ENCODE data around the gene KLF2.

Gene KLF2

GRCh38 chr19:16325641-16326400 lies 1.2 kb downstream of the KLF2 start:
- H3K4me2 ChIP-seq (ENCODE audit: low read length), result peak overlapping the region; percentile 64
- H2BK120ac ChIP-seq (ENCODE audit: low read depth, low read length), result no peak overlapping the region
- no peak overlapping the region for H4K8ac ChIP-seq (ENCODE audit: low read depth, low read length)
- H2BK15ac ChIP-seq (replicated peaks; ENCODE audit: low read depth), result no peak overlapping the region
- H3K4ac ChIP-seq (ENCODE audit: low read depth, low read length), result no peak overlapping the region
- H3K23ac ChIP-seq (ENCODE audit: low read length), result no peak overlapping the region
- H4K5ac ChIP-seq (ENCODE audit: low read length), result no peak overlapping the region
- no peak overlapping the region for H3K18ac ChIP-seq (ENCODE audit: low read length)
- no peak overlapping the region for H2AK5ac ChIP-seq (ENCODE audit: low read length)
- H3K36me3 ChIP-seq (ENCODE audit: control insufficient read depth, insufficient read depth, low read length), result no peaks in the 10 kb centered on the region
- peak; percentile 75 for DNase-seq
- WGBS (ENCODE audit: extremely low coverage, insufficient coverage, low lambda C conversion rate), result no CpG with 5 or more reads among the region's 82 CpGs
- no peaks in the 10 kb centered on the region for H3K4me1 ChIP-seq (ENCODE audit: control insufficient read depth, low read depth, low read length)
- peak overlapping the region; percentile 28 for H3K9ac ChIP-seq (ENCODE audit: low read length)
- no peak overlapping the region for H3K27ac ChIP-seq (ENCODE audit: low read depth, low read length)
- H3K79me2 ChIP-seq (ENCODE audit: control insufficient read depth, insufficient read depth, low read length), result no peaks in the 10 kb centered on the region
- peaks cover 37% of the 10 kb centered on the region for H3K27me3 ChIP-seq (ENCODE audit: insufficient read depth, low read length, poor library complexity)
- no peak overlapping the region for H2BK5ac ChIP-seq (ENCODE audit: low read length)
- no peak overlapping the region for H3K56ac ChIP-seq (ENCODE audit: low read length)
- H3K79me1 ChIP-seq (ENCODE audit: low read length), result no peaks in the 10 kb centered on the region
- H3K4me3 ChIP-seq (ENCODE audit: low read length), result peak overlapping the region; percentile 20

GRCh38 chr19:16326401-16327168 lies 2.0 kb downstream of the KLF2 start:
- Histone ChIP-seq H3K4ac (ENCODE audit: low read depth, low read length) (no peak overlapping the region), H2BK5ac (ENCODE audit: low read length) (no peak overlapping the region), H3K23ac (ENCODE audit: low read length) (no peak overlapping the region), H3K4me3 (ENCODE audit: low read length) (peak overlapping the region; percentile 26), H3K56ac (ENCODE audit: low read length) (no peak overlapping the region), H3K4me2 (ENCODE audit: low read length) (peak overlapping the region; percentile 64), H3K79me1 (ENCODE audit: low read length) (no peaks in the 10 kb centered on the region), H4K8ac (ENCODE audit: low read depth, low read length) (no peak overlapping the region), H2BK15ac (replicated peaks; ENCODE audit: low read depth) (no peak overlapping the region), H3K9ac (ENCODE audit: low read length) (no peak overlapping the region), H3K18ac (ENCODE audit: low read length) (no peak overlapping the region), H3K79me2 (ENCODE audit: control insufficient read depth, insufficient read depth, low read length) (no peaks in the 10 kb centered on the region), H3K27me3 (ENCODE audit: insufficient read depth, low read length, poor library complexity) (peaks cover 37% of the 10 kb centered on the region), H3K36me3 (ENCODE audit: control insufficient read depth, insufficient read depth, low read length) (no peaks in the 10 kb centered on the region), H3K27ac (ENCODE audit: low read depth, low read length) (no peak overlapping the region), H2BK120ac (ENCODE audit: low read depth, low read length) (no peak overlapping the region), H2AK5ac (ENCODE audit: low read length) (no peak overlapping the region), H4K5ac (ENCODE audit: low read length) (no peak overlapping the region), H3K4me1 (ENCODE audit: control insufficient read depth, low read depth, low read length) (no peaks in the 10 kb centered on the region)
- peak; percentile 54 for DNase-seq
- no CpG with 5 or more reads among the region's 58 CpGs for WGBS (ENCODE audit: extremely low coverage, insufficient coverage, low lambda C conversion rate)

- no peak overlapping the region for H2AK5ac ChIP-seq (ENCODE audit: low read length)
- DNase-seq, result no peak
- no peaks in the 10 kb centered on the region for H3K36me3 ChIP-seq (ENCODE audit: control insufficient read depth, insufficient read depth, low read length)
- no peak overlapping the region for H3K4ac ChIP-seq (ENCODE audit: low read depth, low read length)
- no peak overlapping the region for H2BK120ac ChIP-seq (ENCODE audit: low read depth, low read length)
- H3K79me1 ChIP-seq (ENCODE audit: low read length), result no peaks in the 10 kb centered on the region
- no peak overlapping the region for H3K27ac ChIP-seq (ENCODE audit: low read depth, low read length)
- H3K23ac ChIP-seq (ENCODE audit: low read length), result no peak overlapping the region
- no peak overlapping the region for H3K9ac ChIP-seq (ENCODE audit: low read length)
- no peaks in the 10 kb centered on the region for H3K79me2 ChIP-seq (ENCODE audit: control insufficient read depth, insufficient read depth, low read length)
- no peaks in the 10 kb centered on the region for H3K4me1 ChIP-seq (ENCODE audit: control insufficient read depth, low read depth, low read length)
- peaks cover 37% of the 10 kb centered on the region for H3K27me3 ChIP-seq (ENCODE audit: insufficient read depth, low read length, poor library complexity)
- no peak overlapping the region for H3K56ac ChIP-seq (ENCODE audit: low read length)
- H4K8ac ChIP-seq (ENCODE audit: low read depth, low read length), result no peak overlapping the region
- WGBS (ENCODE audit: extremely low coverage, insufficient coverage, low lambda C conversion rate), result no CpG with 5 or more reads among the region's 14 CpGs
- H2BK5ac ChIP-seq (ENCODE audit: low read length), result no peak overlapping the region
- no peak overlapping the region for H4K5ac ChIP-seq (ENCODE audit: low read length)
- no peak overlapping the region for H3K4me2 ChIP-seq (ENCODE audit: low read length)
- H2BK15ac ChIP-seq (replicated peaks; ENCODE audit: low read depth), result no peak overlapping the region
- no peak overlapping the region for H3K4me3 ChIP-seq (ENCODE audit: low read length)
- H3K18ac ChIP-seq (ENCODE audit: low read length), result no peak overlapping the region
Measured at GRCh38 chr19:16327169-16327475, 2.5 kb downstream of the KLF2 start.

GRCh38 chr19:16327501-16327900 lies 2.9 kb downstream of the KLF2 start:
- H3K23ac ChIP-seq (ENCODE audit: low read length), result no peak overlapping the region
- DNase-seq, result no peak
- H3K27ac ChIP-seq (ENCODE audit: low read depth, low read length), result no peak overlapping the region
- H3K27me3 ChIP-seq (ENCODE audit: insufficient read depth, low read length, poor library complexity), result peaks cover 37% of the 10 kb centered on the region
- no peak overlapping the region for H3K9ac ChIP-seq (ENCODE audit: low read length)
- H2BK15ac ChIP-seq (replicated peaks; ENCODE audit: low read depth), result no peak overlapping the region
- no peak overlapping the region for H3K18ac ChIP-seq (ENCODE audit: low read length)
- no peak overlapping the region for H3K4me2 ChIP-seq (ENCODE audit: low read length)
- no peak overlapping the region for H3K56ac ChIP-seq (ENCODE audit: low read length)
- no peak overlapping the region for H4K8ac ChIP-seq (ENCODE audit: low read depth, low read length)
- no peak overlapping the region for H3K4ac ChIP-seq (ENCODE audit: low read depth, low read length)
- no peaks in the 10 kb centered on the region for H3K4me1 ChIP-seq (ENCODE audit: control insufficient read depth, low read depth, low read length)
- no peaks in the 10 kb centered on the region for H3K79me2 ChIP-seq (ENCODE audit: control insufficient read depth, insufficient read depth, low read length)
- no CpG with 5 or more reads among the region's 6 CpGs for WGBS (ENCODE audit: extremely low coverage, insufficient coverage, low lambda C conversion rate)
- H3K36me3 ChIP-seq (ENCODE audit: control insufficient read depth, insufficient read depth, low read length), result no peaks in the 10 kb centered on the region
- no peak overlapping the region for H2BK5ac ChIP-seq (ENCODE audit: low read length)
- H4K5ac ChIP-seq (ENCODE audit: low read length), result no peak overlapping the region
- no peak overlapping the region for H2BK120ac ChIP-seq (ENCODE audit: low read depth, low read length)
- H2AK5ac ChIP-seq (ENCODE audit: low read length), result no peak overlapping the region
- H3K4me3 ChIP-seq (ENCODE audit: low read length), result no peak overlapping the region
- H3K79me1 ChIP-seq (ENCODE audit: low read length), result no peaks in the 10 kb centered on the region

- H3K79me2 ChIP-seq (ENCODE audit: control insufficient read depth, insufficient read depth, low read length), result no peaks in the 10 kb centered on the region
- no peak overlapping the region for H3K9ac ChIP-seq (ENCODE audit: low read length)
- no peak overlapping the region for H3K56ac ChIP-seq (ENCODE audit: low read length)
- H3K36me3 ChIP-seq (ENCODE audit: control insufficient read depth, insufficient read depth, low read length), result no peaks in the 10 kb centered on the region
- no peak overlapping the region for H2AK5ac ChIP-seq (ENCODE audit: low read length)
- no peaks in the 10 kb centered on the region for H3K79me1 ChIP-seq (ENCODE audit: low read length)
- H3K4ac ChIP-seq (ENCODE audit: low read depth, low read length), result no peak overlapping the region
- H3K27me3 ChIP-seq (ENCODE audit: insufficient read depth, low read length, poor library complexity), result peaks cover 37% of the 10 kb centered on the region
- no peak overlapping the region for H4K8ac ChIP-seq (ENCODE audit: low read depth, low read length)
- H3K18ac ChIP-seq (ENCODE audit: low read length), result no peak overlapping the region
- H3K4me2 ChIP-seq (ENCODE audit: low read length), result no peak overlapping the region
- peak overlapping the region; percentile 24 for H3K23ac ChIP-seq (ENCODE audit: low read length)
- H4K5ac ChIP-seq (ENCODE audit: low read length), result no peak overlapping the region
- H3K27ac ChIP-seq (ENCODE audit: low read depth, low read length), result no peak overlapping the region
- no peaks in the 10 kb centered on the region for H3K4me1 ChIP-seq (ENCODE audit: control insufficient read depth, low read depth, low read length)
- DNase-seq, result no peak
- no CpG with 5 or more reads among the region's 20 CpGs for WGBS (ENCODE audit: extremely low coverage, insufficient coverage, low lambda C conversion rate)
- no peak overlapping the region for H2BK120ac ChIP-seq (ENCODE audit: low read depth, low read length)
- no peak overlapping the region for H3K4me3 ChIP-seq (ENCODE audit: low read length)
- no peak overlapping the region for H2BK5ac ChIP-seq (ENCODE audit: low read length)
- no peak overlapping the region for H2BK15ac ChIP-seq (replicated peaks; ENCODE audit: low read depth)
Measured at GRCh38 chr19:16327911-16328823, 3.5 kb downstream of the KLF2 start.

Measured in mesendoderm (in vitro differentiated cells).